Measurements from ENCODE around the gene RPS6KL1. TPM values are rescaled to one million over a fixed set of nuclear protein-coding genes. Genes with fewer than 3 reads are reported as not detected.

The RPS6KL1 gene, protein sequence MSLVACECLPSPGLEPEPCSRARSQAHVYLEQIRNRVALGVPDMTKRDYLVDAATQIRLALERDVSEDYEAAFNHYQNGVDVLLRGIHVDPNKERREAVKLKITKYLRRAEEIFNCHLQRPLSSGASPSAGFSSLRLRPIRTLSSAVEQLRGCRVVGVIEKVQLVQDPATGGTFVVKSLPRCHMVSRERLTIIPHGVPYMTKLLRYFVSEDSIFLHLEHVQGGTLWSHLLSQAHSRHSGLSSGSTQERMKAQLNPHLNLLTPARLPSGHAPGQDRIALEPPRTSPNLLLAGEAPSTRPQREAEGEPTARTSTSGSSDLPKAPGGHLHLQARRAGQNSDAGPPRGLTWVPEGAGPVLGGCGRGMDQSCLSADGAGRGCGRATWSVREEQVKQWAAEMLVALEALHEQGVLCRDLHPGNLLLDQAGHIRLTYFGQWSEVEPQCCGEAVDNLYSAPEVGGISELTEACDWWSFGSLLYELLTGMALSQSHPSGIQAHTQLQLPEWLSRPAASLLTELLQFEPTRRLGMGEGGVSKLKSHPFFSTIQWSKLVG
- 10.4 and 12.4 TPM in 2 replicates for total RNA-seq

DNA sequence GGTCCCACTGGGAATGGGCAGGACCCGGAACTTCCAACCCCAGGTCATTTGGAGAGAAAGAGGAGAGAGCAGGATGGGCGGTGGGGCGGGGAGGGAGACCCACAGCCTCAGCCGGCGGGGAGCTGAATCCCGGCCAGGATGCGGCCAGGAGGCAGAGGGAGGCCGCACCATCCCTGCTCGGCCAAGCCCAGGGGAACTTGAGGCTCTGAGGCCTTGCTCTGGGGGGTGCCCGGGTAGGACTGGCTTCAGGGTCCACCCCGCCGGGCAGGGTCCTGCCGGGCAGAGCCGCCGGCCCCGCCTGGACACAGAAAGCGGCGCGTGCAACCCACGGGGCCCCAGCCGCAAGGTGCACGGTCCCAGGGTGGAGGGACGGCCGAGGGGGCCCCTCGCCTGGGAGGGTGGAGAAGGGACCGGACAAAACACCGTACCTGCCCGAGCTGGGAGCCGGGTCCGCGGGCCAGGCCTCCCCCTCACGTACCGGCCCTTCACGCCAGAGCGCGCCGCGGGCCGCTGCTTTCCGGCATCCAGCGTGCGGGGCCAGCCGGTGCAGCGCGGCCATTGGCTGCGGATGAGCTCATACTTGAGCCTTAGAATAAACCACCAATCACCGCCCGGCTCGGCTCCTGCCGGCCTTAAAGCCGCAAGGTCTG lies at the start of gene RPS6KL1:
Gene RPS6KL1, minus strand, starts transcription at position 509 of the 650 bp plus-strand sequence. CDS start 1,719 bp downstream, outside the sequence.
- peak; percentile 92 for DNase-seq

DNA sequence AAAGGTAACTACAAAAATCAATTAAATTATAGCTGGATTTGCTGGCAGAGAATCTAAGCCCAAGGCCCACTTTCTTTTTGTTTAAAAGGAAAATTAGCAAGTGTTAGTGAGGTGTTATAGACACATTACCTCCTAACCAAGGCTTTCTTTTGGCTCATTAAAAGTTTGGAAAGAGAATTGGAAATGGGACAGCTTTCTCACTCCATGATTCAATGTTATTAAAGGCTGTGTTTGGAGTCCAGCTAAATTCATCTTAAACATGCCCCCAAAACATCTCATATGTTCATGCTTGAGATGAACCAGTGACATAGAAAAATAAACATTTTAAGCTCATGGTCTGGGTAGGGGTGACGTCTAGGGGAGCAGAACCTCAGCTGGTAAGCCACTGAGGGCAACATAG lies 45.8 kb upstream of the RPS6KL1 start:
- DNase-seq: no peak

DNA sequence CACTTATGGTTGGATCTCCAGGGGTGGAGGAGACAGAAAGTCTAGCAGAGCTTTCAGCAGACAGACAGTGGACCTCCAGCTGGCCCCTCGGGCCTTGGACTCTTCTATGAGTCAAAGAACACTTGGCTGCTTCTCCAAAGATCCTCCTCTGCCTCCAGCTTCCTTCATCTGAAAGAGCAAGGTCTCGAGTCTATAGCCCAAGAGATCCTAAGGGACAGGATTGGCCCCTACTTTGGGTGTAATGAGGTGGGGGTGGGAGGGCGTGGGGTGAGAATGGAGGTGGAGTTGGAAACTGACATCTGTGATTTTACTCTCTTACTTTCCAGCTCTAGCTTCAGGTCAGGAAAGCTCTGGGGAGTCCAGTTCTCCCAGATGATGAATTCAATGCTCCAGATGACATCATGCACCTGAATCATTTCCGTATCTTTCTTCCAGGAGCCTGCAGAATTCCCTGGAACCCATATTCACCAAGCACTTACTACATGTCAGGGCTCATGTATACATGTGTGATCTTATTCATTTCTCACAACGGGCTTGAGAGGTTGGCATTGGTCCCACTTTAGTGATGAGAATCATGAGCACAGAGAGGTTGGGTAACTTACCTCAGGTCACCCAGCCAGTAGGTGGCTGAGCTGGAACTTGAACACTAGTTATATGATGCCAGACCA lies 42.6 kb upstream of the RPS6KL1 start:
- peak; percentile 91 for DNase-seq

DNA sequence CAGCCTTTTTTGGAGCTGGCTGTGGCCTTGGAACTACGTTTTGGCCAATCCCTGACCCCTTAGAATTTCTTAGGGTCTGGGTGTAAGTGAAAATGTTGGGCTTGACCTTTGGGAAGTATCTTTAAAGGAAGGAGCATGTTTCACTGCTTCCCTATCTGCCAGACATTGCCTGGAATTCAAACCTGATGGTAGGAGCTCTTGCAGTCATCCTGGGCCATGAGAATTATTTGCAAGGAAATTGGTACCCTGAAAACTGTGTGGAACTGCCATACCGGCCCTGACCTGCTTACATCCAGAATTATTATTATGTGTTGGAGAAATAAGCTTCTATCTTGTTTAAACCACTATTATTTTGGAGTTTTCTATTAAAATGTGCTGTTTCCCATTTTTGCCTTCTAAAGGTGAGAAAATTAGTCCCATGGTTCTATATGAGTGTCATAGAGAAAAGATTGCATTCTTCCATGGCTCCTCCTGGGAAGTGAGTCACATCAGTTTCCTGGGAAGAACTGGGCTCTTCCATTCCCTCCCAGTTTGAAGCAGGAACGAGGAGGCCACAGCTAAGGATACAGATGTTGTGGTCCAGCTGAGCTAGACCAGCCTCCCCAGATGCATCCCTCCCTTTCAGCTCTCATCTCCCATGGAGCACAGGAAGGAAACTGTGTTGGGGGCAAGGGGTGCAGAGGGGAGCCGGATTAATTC lies 41.9 kb upstream of the RPS6KL1 start:
- peak; percentile 89 for DNase-seq

DNA sequence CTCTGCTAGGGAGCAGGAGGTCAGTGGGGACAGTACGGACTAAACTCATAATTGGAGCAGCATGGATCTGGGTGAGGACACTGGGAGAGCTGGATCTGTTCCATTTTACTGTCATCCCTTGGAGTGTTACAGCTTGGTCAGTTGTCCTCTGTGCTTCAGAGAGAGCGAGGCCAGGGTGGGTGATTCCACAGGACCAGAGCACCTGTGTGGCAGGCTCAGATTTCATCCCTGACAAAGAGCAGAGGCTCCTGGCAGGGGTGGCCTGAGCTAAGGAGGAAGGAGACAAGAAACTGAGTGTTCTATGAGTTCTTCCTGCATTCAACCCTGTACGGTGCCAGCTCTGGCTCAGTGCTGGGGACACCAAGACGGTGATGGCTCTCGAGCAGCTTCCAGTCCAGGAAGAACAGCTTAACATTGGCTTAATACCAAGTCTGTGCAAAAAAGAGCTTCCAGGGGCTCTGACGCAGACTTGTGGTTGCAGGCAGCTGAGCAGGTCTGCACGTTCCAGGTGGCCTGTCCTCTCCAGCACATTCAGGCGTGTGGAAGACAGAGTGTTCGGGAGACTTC lies 40.7 kb upstream of the RPS6KL1 start:
- DNase-seq: peak; percentile 50

DNA sequence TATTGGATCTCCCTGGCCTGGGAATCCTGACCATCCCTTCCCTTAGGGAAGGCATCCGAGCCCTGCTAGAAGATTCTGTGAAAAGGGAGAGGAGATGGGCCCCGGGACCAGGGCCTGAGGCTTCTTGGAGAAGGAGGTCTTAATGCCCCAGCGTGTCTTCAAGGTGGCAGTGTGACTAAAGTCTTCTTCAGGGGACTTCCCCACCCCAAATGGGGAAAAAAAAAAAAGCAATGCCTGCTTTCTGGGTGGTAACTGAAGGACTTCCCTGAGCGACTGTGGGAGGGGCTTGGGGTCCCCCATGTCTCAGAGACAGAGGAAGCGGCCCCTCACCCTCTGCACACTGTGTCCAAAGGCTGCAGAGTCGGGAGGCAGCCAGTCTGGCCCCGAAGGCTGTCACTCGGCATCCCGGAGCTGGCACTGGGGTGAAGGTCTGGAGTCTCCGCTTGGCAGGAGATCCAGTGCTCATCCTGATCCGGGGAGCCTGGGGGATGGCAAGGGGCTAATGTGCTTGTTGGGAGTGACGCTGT lies 40.2 kb upstream of the RPS6KL1 start:
- no peak for DNase-seq

DNA sequence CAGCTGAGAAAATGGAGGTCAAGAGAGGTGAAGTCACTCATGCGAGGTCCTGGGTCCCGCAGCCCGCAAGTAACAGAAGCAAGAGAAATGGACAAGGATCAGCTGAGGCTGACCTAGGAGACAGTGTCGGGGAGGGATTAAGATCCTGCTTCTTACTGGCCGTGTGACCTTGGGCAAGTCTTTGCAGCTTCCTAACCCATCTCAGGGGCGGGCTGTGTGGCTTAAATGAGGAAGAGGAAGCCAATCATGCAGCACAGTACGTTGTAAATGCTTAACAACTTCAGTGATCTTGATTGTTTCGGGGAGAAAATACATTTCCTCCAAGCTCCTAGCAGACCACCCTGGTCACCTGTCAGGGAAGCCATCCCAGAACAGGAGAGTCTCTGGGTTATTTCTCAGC lies 39.4 kb upstream of the RPS6KL1 start:
- no peak for DNase-seq

DNA sequence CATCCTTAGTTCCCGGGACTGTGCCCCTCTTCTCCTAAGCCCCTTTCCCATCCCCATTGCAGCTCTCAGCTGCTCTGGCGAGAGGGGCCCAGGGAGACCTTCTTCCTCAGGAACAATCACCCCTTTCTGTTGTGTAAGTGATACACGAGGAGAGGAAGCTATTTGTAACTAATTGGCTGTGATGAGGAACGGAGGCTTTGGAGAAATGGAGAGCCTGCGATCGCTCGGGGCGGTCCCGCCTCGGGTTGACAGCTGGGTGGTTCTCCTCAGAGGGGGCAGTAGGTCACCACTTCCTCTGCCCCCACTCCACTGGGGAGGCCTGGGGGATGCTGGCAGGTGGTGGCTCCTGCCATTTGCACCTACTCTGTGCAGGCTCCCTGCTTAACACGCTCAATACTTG lies 39.0 kb upstream of the RPS6KL1 start:
- no peak for DNase-seq

DNA sequence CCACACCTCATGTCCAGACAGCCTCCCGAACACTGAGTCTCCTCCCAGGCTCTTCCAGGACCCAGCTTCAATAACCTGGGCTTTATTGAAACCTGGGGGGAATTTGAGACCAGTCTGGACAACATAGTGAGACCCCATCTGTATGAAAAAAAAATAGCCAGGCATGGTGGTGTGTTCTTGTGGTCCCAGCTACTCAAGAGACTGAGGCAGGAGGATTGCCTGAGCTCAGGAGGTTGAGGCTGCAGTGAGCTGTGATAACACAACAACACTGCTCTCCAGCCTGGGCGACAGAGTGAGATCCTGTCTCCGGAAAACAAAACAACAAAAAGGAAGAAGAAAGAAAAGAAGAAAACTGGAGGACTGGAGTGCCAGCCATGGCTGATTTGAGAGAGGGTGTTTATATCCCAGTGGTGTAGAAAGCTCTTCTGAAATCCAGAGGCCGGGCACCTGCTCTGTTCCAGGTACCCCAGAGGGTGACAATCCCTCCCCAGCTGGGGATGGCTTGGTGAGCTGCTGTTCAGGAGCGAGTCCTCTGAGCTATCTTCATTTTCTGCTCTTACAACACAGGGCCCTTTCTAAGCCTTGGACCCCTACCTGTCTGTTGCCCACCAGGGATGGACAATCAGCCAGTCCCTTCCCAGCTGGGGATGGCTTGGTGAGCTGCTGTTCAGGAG lies 38.3 kb upstream of the RPS6KL1 start:
- DNase-seq: no peak

DNA sequence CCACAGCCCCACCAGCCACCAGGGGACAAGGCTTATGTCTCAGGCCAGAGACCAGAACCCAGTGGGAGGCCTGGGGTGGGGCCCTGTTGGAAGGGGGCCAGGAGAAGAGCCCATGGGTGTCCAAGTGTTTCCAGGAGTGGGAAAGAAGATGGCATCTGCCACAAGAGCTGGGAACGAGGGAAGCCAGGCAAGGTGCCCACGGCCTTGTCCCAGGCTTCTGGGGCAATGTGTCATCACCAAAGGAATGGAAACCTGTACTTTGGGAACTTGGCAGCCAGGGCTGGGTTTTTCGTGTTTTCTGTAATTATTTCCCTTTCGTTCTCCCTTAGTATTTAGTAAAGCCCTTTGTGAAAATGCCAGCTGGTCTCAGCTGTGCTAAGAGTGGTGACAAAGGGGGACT lies 37.7 kb upstream of the RPS6KL1 start:
- no peak for DNase-seq

DNA sequence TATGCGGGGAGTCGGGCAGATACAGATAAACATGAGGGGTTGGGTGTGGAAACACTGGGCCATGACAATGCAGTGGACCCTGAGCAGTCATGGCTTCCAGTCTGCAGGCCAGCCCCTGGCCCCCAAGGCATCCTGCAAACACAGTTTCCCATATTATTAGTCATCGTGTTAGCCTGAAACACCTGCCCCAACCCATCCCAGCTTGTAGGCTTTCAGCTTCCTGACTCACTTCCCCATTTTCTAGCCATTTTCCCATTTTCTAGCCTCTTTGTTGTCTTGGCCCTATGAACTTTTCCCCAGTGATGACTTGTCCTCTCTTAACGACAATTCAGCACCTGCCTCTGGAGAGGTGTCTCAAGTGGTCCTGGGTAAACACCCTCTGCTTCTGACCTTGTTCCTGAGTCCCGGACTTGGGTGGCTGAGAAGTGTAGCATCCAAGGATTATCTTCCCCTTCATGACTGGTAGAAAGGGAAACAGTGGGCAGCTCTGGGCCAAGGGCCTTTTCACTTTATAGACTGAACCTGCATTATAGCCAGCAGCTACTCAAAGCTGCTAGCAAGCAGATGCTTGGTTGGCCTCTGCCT lies 36.6 kb upstream of the RPS6KL1 start:
- peak; percentile 55 for DNase-seq

DNA sequence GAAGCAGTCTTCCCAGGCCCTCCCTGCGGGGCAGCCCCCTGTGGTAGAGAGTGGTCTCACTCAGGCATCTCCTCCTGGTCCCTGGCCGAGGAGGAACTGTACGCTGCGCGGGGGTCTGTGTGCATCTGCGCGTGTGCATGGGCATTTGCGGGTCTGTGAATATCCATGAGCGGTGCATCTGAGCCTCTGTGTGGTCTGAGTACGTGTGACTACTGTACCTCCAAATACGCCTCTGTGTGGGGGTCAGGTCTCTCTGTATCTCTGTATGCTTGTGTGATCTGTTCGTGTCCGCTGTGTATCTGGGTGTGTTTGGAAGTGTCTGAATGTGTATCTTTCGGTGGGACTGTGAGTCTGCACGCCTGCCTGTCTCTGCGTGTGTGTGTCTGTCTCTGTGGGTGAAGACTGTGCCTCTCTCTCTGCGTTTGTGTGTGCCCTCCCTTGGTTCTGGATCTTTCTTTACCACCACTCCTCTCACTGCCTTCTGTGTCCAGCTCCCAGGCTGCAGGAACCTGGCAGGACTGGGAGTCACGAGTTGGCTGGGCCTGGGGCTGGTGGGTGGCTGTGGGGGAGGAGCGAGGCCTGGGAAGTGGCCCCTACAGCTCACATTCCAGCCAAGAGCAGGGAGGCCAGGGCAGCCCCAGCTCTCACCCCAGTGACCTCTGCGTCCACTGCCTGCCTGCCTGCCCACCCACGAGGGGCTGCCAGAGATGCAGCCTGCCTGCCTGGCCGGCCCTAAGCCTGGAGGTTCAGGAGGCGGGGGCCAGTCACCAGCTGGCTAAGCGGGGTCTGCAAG lies 33.4 kb upstream of the RPS6KL1 start:
- no peak for DNase-seq

DNA sequence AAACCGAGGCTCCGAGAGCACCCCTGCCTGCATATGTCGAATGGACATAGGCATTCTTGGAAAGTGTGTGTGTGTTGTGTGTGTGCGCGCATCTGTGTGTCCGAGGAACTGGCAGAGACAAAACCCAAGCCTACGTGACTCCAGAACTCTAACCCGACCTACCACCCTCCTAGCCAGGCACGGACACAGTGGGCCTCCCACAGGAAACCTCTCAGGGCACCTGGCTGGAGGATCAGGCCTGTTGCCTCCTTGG lies 32.9 kb upstream of the RPS6KL1 start:
- DNase-seq: no peak

DNA sequence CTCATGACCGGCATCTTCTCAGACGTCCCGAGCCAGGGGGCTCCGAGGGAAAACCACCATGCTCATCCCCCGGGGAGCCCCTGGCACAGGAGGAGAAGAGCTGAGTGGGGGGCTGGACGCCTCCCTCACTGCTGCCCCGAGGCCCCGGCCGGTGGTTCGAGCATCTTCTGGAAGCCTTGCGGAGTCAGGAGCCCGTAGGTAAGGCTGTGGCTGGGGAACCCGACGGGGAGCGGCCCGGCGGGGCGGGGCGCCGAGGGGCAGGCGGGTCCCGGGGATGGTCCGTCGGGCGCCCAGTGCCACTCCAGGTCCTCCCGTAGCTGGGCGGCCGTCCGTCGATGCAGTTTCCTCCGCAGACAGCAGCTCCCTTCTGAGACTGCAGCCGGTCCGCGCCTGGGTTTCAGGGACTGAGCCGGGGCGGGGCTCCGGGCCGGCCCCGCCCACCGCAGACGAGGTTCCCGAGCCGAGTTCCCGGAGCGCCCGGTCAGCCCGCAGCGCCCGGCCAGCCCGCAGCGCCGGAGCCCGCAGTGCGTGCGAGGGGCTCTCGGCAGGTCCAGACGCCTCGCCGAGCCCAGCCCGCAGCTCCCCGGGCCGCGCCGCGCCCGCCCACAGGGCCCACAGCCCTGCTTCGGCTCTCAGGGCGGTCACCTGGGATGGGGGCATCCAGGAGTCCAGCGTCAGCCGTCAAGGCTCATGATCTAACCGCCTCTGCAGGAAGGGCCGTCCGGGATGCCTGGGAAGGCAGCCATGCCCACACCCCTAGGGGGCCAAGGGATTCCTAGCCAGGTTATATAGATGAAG lies 32.4 kb upstream of the RPS6KL1 start, which contains the start of gene PGF:
Gene PGF, minus strand, starts transcription at position 369 of the 798 bp plus-strand sequence. Its CDS starts 355 bp downstream, at position 14.
- DNase-seq: peak; percentile 84

DNA sequence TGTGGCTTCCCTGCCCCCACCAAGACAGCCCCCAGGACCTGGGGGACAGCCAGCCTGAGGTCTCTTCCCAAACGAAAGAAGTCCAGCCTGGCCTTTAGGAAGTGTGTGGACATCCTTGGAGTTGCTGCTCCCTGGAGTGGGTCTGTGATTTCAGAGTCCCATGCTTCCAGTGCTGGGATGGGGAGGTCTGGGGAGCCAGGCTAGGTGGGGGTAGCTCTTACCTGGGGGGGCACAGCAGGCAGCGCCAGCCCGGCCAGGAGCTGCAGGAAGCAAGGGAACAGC lies 31.8 kb upstream of the RPS6KL1 start:
- DNase-seq: no peak

DNA sequence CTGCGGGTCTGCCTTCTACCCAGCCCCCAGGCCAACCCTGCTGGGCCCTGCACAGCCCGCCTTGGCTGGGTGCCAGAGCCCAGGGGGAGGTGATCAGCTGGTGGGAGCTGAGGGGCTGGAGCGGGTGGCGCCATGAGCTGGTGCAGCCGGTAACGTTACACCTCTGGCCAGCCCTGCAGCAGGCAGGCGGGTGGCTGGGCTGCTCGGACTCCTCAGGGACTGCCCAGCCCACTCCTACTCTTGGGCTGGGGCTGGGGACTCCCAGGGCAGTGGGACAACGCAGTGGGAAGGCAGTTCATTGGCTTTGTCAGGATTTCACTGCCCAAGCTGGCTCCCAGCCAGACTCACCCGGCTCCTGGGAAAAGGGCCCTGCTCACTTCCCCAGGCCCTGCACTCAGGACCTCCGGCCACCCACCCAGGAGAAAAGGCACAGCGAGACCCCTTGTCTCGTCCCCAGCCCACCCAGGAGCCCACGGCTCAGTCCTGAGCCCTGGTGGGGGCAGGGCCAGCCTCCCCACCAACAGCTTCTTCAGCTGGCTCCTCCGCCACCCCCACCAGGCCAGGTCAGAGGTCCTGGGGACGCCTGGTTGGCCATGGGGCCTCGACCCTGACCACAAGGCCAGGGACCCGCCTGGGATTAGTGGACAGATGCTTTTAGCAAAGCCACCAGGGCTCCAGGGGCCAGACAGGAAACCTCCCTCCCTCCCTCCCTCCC lies 31.3 kb upstream of the RPS6KL1 start:
- peak; percentile 59 for DNase-seq

DNA sequence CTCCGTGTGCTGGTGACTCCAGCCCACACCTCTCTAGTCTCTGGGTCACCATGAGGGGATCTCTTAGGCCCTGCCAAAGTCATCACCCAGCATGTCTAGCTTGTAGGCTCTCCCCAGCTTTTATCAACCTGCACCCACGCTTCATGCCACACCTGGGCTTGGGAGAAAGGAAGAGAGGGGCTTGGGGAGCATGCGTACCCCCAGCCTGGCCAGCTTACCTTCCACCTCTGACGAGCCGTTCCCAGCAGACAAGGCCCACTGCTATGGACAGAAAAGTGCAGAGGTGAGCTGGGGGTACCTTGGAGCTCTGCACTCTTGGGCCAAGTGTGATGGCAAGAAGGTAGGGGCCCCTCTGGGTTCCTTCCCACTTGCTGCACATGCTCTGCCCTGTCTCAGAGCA lies 30.6 kb upstream of the RPS6KL1 start:
- no peak for DNase-seq

DNA sequence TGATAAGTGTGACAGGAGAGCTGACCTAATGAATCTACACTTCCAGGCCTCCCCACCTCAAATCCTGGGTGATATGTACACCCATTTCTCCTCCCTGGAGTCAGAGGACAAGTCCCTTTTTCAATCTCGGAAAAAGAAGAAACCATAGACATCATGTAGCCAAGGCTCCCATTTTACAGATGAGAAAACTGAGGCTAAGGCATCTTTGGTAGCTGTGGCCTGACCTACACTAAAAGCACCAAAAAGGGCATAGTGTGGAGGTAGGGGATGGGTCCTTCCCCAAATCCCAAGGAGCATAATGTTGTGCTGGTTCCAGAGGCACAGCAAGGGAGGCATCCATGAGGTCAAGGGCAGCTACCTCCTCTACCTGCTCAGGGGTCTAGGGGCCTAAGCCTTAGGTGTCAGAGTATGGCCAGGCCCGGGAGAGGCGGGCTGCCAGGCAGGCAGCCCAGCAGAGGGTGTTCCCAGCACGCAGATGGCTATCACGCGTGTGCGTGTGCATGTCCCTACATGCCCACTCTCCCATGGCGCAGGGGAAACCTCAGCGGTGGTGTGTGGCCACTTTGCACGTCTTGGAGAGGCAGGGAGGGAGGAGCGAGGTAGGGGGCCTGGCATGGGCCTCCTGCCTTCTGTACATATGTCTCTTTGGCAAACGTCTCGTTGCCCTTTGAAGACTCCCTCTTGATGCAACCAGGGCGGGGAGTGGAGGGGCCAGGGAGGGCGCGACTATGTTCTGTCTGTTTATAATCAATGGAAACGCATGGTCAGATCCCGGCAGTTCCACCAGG lies 29.8 kb upstream of the RPS6KL1 start:
- no peak for DNase-seq
